AML-193 (cell line): ENCODE results near the gene CDC42EP3.

ENCODE experiments used
- DNase-seq, 2 experiments: peaks; one replicate each; lab custom pipeline; 2025; lab: John Stamatoyannopoulos, UW

Gene CDC42EP3

DNA sequence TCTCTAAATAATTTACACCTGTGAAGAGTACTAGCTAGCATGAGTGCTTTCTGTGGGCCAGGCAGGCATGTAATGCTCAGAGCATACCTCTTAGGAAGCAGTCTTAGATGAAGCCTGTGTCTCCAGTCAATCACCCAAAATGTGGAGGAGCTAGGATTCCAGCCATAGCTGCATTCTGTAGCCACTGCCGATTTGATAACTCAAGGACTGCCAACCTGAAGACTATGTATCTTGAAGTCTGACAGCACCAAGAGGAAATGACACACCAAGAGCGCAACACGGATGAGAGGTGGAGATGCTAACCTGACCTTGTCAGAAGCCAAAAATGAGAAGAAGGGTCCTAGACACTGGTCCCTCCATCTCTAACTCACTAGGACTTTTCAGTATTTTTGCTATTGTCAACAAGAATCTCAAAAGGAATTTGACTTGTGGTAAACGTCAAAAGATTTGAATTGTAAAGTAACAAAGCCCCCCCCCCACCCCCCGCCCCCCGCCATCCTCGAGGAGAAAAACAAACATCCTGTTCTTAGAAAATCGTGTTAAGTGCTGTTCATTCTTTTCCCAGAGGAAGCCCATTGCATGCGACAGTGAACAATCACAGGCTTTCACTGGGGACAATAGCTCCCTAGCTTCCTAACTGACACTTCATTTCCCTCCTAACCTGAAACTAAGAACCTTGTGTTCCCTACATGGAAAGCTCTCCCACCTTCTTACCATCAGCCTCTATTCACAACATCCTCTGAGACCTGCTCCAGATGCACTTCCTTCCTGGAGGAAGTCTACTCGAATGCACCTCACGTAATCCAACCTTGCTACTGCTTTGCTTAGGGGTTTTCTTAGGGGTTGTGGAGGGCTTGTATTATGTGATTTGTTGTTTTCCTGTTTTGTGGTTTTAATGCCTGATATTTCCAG is 14.7 kb downstream of the CDC42EP3 start:
- DNase-seq, result no peak

DNA sequence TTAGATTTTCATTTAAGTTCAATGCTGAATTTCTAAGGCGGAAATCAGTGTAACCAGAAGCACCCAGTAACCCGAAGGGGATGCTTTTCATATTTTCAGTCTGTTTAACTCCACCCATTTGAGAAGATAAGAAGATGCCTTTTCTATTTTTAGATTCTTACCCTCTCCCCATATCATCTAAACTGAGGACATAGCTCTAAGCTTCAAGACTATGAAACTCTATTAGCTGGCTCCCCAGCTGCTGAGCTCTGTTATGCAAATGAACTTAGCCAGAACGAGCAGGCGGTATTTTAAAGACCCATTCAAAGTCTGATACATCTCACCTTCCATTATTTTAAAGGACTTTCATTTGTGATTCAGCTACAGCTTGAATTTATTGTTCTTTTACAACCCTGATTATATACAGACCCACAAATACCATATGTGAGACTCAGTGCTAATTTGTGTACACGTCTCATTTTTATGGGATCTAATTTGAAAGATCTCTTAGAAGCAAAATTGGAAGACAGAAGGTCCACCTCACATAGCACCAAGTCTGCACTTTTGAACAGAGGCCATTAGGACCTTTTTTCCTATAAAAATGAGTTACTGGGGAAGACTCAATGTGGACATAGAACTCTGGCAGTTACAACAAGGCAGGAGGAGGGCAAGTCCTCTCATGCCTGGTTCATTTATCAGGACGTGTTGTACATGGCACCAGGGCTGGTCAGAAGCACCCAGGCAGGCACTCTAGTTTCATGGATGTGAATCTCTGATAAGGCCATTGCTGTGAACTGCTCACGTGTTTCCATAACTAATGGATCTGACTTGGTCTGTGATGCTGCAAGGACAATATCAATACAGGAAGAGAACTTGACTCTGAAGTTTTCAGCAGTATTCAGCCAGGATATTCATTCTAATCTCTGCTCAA is 16.3 kb downstream of the CDC42EP3 start:
- DNase-seq, result no peak

DNA sequence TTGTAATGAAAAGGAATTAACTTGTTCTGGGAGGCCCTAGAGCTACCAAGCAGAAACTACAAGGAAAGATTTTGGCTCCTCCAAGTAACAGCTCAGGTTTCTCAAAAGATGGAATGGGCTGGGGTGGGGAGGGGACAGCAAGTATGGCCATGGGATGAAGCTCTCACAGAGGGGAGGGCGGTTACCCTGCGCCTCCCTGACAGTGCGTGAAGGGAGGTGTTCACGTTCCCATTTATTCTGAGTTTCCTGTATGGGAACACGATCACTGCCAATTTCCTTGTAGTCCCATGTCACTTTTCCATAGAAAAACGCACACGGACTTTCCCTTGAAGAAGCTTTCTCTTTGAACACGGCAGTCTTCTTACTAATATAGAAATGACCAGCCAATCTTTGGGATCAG is 17.0 kb downstream of the CDC42EP3 start:
- no peak for DNase-seq

DNA sequence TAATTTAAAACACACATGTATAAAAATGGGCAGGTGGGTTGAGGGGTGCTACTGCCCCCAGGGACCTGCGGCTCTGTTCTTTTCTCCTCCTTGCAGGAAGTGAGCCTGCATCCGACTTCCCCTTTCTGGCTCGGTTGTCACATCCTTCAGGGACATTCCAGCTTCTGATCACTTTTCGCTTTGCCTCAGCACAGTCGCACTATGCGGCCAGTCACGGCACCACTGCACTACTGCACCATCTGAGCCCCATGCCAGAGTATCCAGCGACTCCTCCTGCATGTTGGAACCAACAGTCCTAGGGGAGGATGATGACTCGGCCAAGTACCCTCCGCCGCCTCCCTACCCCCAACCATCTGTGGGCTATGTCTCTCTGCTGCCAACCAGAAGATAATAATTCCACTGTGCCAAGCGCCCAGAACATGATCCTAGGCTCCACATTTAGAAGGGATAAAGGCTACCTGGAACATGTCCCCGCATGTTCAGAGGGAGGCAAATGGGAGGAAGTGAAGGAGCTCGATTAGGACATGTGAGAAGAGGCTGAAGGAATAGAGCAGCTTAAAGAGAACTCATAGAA is 17.6 kb downstream of the CDC42EP3 start:
- DNase-seq, result no peak

DNA sequence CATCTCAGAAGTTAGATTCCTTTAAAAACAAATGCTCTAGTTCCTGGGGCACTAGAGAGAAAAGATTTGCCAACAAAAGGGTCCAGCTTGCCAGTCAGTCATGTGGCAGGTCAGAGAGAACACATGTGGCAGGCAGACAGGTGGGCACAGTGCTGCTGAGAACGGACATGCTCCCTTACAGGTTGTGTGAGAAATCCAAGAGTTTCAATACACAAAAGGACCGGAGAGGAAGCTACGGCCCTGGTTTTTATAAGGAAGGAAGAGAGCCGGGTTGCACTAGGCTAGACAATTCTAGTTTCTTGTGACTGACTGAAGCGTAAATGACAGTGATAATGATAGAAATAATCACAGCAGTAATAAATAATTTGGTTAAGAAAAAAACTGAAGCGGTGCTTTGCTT is 18.3 kb downstream of the CDC42EP3 start:
- no peak for DNase-seq

DNA sequence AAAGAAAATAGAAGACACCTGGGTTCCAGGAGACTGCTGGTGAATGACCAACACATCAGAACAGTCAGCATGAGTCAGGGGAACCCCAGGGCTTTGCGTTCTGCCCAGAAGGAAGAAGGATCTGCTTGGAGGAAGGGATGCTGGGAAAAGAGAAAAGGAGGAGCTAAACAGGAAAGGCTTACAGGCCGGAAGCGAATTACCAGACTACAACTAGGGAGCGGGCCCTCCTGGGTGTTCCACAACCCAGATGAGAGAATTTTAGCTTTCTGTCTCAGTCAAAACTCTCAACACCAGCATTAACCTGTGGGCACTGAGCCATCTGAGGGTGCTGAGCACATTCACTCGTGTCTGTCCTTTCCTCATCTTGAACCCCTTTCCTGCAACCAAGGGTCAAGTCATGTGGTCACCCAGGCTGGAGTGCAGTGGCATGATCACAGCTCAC is 19.2 kb downstream of the CDC42EP3 start:
- DNase-seq, result no peak

DNA sequence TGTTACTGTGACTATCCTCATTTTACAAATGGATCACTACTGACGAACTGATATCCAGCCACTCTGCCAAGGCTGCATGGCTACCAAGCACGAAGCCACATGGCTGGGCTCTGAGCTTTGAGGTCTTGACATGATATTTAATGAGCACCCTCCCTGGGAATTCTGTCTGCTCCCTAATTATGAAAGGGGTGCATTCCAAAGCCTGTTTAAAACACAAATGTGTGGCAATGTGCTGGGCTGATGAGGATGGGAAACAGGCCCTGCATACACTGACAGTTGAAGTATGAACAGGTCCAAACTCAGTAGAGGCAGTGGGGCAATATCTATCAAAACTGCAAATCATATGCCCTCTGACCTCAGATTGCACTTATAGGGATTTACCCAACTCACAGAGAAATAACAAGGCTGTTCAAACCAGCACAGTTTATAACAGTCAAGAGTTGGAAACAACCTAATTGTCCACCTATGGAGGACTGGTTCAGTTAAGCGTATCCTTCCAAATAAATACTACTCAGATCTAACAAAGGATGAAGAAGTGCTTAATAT is 20.8 kb downstream of the CDC42EP3 start:
- DNase-seq, result no peak

DNA sequence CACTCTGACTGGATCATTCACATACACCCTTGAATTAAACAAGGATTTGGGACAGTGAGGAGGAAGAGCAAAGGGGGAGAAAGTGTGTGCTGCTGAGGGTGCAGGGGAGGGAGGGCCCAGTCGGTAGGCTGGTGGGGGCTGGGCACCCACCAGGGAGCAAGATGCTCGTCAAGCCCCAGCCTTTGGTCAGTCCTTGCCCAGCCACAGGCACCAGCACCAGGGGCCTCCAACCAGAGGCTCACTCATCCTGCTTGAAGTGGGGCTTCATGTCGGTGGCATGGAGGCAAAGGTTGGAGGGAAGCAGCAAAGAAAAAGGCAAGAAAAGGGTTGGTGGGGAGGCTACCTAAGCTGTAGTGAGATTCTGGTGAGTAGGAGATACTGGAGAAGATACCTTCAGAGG is 21.9 kb downstream of the CDC42EP3 start:
- no peak for DNase-seq

DNA sequence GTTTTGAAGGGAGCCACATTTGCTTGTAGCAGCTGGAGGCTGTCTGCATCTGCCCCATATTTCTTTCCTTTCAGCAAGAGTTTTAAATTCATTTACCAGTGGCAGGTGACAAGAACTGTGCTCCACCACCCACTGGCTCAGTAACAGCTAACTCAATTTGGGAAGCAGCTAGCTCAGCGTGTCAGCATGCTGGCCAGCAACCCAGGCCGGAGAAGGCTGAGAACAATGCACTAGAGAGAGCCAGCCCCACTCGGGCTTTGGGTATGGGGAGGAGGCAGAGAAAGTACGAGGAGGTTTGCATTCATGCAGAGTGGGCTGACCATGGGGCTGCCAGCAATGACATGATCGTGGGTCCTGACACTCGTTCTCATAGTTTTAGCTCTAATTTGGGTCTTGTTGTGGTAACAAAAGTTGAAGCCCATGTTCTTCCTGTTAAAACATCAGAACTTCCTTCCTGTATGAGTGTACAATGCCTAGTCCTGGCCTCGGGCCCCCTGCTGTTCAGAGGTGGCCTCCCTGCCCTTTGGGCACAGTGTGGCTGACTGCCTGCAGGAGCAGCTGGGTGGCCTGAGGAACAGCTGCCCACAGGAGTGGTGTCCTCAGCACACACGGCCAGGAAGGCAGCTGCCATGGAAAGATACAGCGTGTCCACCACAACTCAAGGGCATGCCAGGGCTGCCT is 23.0 kb downstream of the CDC42EP3 start:
- peak in 1 of 2 experiments; percentile 10 for DNase-seq

DNA sequence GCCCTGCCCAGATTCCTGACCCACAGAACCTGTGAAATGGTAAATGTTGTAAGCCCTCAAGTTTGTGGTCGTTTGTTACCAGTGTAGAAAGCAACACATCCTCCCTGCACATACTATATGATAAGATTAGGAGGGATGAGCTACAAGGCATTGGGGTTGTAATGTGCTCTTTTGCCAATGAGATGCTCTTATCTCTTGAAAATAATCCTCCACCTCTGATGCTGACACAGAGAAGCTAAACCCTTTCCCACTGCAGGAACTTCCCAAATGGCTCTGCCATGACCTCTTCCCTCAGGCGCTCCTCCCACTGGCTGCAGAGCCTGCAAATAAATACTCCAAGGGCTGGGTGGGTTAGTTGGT is 23.5 kb downstream of the CDC42EP3 start:
- no peak for DNase-seq

DNA sequence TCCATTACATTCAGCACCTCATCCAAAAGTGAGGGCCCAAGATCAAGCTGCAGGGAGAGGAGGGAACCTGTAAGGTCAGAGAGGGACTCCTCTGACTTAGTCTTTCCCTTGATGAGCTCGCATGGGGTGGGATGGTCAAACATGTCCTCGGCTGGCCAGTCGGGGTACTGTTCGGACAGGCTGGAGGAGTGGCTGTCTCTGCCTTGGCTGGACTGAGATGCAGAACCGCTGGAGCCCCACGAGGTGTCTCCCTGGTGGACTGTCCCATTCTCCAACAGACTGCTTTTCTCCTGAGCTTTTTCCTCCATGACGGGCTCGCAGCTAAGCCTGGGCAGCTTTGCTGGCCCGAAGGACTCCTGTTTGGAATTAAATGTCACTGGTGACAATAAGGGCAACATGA is 25.6 kb downstream of the CDC42EP3 start:
- no peak for DNase-seq

DNA sequence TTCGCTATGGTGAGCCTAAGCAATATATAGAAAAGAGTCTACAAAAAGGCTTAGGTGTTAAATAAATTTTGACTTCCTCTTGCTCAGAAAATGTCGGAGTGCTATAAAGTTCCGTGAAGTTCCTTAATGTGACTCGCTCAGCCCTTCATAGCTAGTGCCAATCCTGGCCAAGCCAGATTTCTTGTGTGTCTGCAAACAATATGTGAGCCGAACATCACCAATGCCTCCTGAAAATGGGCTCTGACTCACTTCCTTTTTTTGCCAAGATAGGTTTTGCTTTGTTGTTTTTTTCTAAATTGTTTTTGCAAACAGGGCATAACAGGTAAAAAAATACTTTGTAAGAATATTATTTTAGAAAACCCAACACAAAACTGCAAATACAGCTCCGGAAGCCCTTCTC is 26.1 kb downstream of the CDC42EP3 start:
- DNase-seq, result no peak

DNA sequence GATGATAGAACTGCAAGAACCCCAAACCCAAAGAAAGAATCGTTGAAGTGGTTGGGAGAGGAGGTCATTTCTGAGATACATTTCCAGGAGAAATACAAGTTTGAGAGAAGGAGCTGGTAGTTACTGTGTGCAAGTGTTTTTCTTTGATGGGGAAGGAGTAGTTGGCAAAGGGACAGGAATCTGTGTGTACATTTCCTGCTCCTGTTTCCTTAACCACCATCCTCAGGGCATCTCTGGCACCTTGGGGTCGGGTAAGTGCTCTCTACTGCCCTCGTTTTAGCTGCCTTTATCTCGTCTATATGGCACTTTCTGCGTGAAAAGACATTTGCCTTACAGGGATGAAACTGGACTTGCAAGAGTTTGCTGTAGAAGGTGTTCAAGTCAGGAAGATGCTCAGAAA is 27.3 kb downstream of the CDC42EP3 start:
- no peak for DNase-seq

DNA sequence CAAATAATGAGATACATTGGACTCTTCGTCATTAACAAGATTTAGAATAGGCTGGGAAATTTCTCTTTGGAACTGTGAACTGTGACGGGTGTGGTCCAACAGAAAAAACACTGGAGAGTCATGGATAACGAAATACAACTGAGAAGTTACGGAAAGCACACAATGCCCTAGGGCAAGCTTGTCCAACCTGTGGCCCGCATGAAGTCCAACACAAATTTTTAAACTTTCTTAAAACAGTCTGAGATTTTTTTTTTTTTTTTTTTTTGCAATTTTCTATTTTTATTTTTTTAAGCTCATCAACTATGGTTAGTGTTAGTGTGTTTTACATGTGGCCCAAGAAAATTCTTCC is 27.7 kb downstream of the CDC42EP3 start:
- no peak for DNase-seq

DNA sequence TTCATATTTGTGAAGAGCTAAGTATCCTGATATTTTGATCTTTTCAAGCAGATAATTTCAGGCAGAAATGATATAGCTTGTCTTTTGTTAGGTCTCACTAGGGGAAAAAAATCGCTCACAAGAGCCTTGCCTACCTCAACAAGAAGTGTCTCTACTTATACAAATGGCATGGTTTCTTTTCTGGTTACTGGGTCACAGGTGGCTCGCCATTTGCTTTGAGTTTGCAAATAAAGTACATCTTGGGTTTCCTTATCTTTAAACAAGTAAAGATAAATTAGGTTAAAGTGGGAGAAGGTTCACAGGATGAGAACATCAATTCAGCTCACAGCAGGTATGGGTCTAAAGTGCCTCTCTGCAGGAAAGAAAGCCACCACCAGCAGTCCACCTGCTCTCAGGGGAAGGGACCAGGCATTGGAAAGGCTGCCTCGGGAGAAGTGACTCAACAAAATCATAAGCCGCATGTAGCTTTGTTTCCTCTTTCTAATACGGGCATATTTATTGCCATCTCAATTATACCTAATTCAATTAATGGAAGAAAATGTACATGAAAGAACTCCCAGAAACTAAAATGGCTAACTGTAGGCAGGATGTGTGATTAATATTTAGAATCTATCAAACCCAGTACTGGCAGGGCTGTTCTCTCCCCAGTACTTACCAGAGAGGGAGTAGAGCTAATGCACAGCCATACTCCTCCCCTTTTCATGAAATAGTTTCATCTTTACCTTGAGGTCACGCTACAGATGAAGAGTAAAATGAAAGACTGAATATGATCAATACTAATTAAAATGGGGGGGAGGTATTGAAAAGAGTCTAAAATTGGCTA is 28.3 kb downstream of the CDC42EP3 start:
- no peak for DNase-seq

DNA sequence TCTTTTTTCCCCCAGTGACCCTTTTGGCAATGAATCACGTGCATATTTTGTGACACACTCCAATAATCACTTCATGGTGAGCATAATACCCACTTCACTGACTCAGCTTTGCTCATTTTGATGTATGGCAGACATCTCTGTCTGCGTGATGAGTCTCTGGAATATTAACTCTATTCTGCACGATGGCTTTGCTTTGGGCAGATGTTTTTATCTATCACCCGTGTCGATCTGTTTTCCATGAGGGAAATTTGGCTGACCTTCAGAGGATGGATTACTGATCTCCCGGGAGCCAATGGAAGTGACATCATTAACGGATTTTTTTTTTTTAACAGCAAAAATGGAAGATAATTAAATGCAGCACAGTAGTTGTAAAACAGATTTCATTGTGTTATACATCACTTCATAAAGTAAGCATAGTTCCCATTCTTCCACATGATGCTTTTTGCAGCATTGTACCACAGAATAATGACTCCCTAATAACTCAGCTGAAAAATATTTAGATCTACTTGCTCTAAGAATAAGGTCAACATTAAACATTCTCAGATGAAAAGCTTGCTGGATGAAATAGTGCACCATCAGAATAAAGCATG is 29.8 kb downstream of the CDC42EP3 start:
- no peak for DNase-seq

DNA sequence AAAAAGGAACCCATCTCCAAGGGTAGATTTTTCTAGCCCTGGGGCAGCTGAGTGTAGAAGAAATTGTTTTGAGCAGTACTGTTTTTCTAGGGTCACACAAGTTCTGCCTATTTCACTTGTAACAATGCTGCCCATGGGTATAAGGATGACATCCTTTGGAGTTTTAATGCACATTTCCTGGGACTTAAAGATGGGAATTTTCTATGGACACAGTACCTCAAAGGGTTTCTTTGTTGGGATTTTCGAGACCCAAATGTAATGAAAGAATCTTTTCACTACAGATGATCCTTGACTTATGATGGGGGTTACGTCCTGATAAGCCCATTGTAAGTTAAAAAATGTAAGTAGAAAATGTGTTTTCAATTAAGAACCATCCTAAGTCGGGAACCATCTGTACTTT is 31.8 kb downstream of the CDC42EP3 start:
- DNase-seq, result no peak

DNA sequence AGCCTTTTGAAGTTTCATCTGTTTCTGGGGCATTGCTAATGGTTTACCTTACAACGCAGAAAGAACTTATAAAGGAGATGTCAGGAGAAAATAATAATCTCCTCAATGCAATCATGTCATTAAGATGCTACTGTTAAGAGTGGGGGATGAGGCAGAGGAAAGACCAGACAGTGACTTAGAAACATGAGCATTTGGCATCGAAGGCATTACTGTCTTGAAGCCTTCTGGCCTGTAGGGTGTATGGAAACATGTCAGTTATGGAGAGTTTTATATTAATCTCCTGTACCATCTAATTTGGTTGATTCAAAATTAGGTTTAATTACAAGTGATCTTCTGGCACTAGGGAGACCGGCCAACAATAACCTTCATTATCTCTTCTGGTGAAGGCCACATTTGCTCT is 32.5 kb downstream of the CDC42EP3 start:
- DNase-seq, result no peak

DNA sequence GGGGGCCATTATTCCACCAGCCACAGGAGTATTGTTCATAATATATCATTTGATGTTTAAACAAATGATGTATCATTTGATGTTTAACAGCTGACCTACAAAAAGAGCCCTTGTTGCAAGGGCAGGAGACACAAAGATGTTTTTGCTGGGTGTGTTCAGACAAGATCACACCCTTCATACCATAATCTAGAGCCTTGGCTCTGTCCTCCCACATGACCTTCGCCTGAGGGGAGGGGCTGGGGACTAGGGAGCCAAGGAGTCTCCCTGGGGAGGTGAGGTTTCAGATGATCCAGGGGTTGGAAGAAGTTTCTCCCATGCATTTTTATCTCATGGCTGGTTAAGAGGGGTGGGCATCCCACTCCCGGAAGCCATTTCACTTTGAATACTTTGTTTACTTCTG is 33.5 kb downstream of the CDC42EP3 start:
- DNase-seq, result no peak

DNA sequence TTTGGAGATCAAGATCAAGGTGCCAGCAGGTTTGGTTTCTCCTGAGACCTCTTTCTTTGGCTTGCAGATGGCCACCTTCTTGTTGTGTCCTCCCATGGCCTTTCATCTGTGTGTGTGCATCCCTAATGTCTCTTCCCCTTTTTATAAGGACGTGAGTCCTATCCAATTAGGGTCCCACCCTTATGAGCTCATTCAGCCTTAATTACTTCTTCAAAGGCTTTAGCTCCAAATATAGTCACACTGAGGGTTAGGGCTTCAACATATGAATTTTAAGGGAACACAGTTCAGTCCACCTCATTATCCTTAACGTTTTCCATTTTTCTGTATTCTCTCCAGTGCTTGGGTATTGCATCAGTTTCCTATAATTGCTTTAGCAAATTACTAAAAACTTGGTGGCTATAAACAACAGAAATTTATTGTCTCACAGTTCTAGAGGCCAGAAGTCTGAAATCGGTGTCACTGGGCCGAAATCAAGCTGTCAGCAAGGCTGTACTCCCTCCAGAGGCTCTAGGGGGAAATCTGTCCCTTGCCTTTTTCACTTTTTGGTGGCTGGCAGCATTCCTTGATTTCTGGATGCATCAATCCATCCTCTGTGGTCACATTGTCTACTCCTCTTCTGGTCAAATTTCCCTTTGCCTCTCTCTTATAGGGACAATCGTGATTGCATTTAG is 34.1 kb downstream of the CDC42EP3 start:
- DNase-seq, result no peak
